WTC11 (cell line): Measurements from ENCODE around the gene RNF212.

ENCODE experiments used
- CTCF ChIP-seq: fragments of 200-600 bp; IDR thresholded peaks from 2 replicates; pipeline ENCODE4 v1.8.0; 2022; ENCODE audit warnings: antibody characterized with exemption
- ZNF232 ChIP-seq: sonication (generic); formaldehyde crosslinking; IDR thresholded peaks from 2 replicates; pipeline ENCODE4 v1.8.0; 2022; ENCODE audit warnings: mild to moderate bottlenecking, missing genetic modification reagents
- ZSCAN18 ChIP-seq: fragments of 250-450 bp; sonication (Bioruptor Pico); IDR thresholded peaks from 2 replicates; pipeline ENCODE4 v2.1.2; 2022; ENCODE audit warnings: mild to moderate bottlenecking, moderate library complexity
- TF ChIP-seq, protein P1 (sequence below): sonication (generic); formaldehyde crosslinking; IDR thresholded peaks from 2 replicates; pipeline ENCODE4 v1.8.0; 2022; ENCODE audit warnings: mild to moderate bottlenecking, missing genetic modification reagents

GRCh38 chr4:1029529-1029928 lies 83.8 kb downstream of the RNF212 start:
- no peak for TF ChIP-seq ZSCAN18 (CRISPR knock-in tag)
- TF ChIP-seq CTCF: no peak
- TF ChIP-seq, protein P1, sequence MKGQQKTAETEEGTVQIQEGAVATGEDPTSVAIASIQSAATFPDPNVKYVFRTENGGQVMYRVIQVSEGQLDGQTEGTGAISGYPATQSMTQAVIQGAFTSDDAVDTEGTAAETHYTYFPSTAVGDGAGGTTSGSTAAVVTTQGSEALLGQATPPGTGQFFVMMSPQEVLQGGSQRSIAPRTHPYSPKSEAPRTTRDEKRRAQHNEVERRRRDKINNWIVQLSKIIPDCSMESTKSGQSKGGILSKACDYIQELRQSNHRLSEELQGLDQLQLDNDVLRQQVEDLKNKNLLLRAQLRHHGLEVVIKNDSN: no peak
- TF ChIP-seq ZNF232 (CRISPR knock-in tag): no peak
